ENCODE results near the gene LDLRAP1.

GRCh38 chr1:25544819-25545218 lies 1.4 kb downstream of the LDLRAP1 start:
- TF ChIP-seq CTCF (IDR thresholded peaks at IDR 0.05) (no peak), POLR2AphosphoS5 (IDR thresholded peaks at IDR 0.05) (no peak), POLR2A (IDR thresholded peaks at IDR 0.05) (no peak), EP300 (IDR thresholded peaks at IDR 0.05) (no peak)

All from suprapubic skin (tissue), 4 donors.